Right lobe of liver (tissue), 6 donors: ENCODE results near the gene PBOV1. TPM values are rescaled to one million over a fixed set of nuclear protein-coding genes. Genes with fewer than 3 reads are reported as not detected.

Experiments
- ATAC-seq, 4 donors: fragments of 200-7000 bp; cut with Tn5 transposase; one replicate each; pipeline ENCODE4 v1.9.1; 2020; ENCODE audit warnings: mild to moderate bottlenecking in 4 of 4, moderate library complexity in 4 of 4
- DNase-seq, 3 donors: peaks; one replicate each; pipeline ENCODE4 v3.0.0-alpha.2; 2020
- H3K27ac ChIP-seq, 3 donors: fragments of 200-600 bp; one replicate each; pipeline ENCODE4 v1.8.0; 2022
- H3K27me3 ChIP-seq, 2 donors: fragments of 200-600 bp; one replicate each; pipeline ENCODE4 v1.8.0; 2022
- H3K36me3 ChIP-seq, 4 donors: fragments of 200-600 bp; sonication (generic) in 1 of 4; one replicate each; pipeline versions ENCODE4 v1.5.1 to v1.8.0; 2017 to 2022; ENCODE audit warnings: control low read depth in 1 of 4
- H3K4me1 ChIP-seq, 4 donors: fragments of 200-600 bp; sonication (generic) in 1 of 4; one replicate each; pipeline versions ENCODE4 v1.5.1 to v1.8.0; 2017 to 2022; ENCODE audit warnings: control low read depth in 1 of 4
- H3K4me3 ChIP-seq, 3 donors: fragments of 200-600 bp; one replicate each; pipeline ENCODE4 v1.8.0; 2022
- H3K9me3 ChIP-seq, 4 donors: fragments of 200-600 bp; sonication (generic) in 1 of 4; one replicate each; pipeline versions ENCODE4 v1.5.1 to v1.8.0; 2017 to 2022; ENCODE audit warnings: control low read depth in 1 of 4
- POLR2A ChIP-seq: fragments of 450-650 bp; IDR thresholded peaks from one replicate; pipeline ENCODE4 v1.6.1; 2017; ENCODE audit warnings: antibody characterized with exemption, mild to moderate bottlenecking
- WGBS: methylation state at CpG from one replicate; pipeline ENCODE4 v1.1.6; 2018; ENCODE audit warnings: low coverage, low lambda C conversion rate; ENCODE audit not compliant: insufficient coverage; ENCODE audit errors: missing lambda C conversion rate; 5-methylcytosine and 5-hydroxymethylcytosine counted together
- intact Hi-C, 2 donors: fragments of 100-400 bp; cut with DNase I; formaldehyde crosslinking; loops; one replicate each; pipeline versions ENCODE4 v1.11.2 to v1.14.1; 2022
- total RNA-seq, 6 experiments: library from RNA; depleted of rRNA in 2 of 6; stranded (reverse); fragments of >200 nt in 2 of 6; fragmentation: NEBNext Ultra II Directional in 3 of 6; extraction: Animal tissue kit (Norgen Biotek cat#: 25700) in 3 of 6; gene quantifications; one replicate each; pipeline versions ENCODE4 v1.1.0 to v1.2.4, GENCODE V29; 2016 to 2023
- TF ChIP-seq, protein P1 (sequence below), 4 donors: fragments of 200-600 bp in 3 of 4; fragments of 450-650 bp in 1 of 4; IDR thresholded peaks; one replicate each; pipeline versions ENCODE4 v1.5.1 to v1.8.0; 2016 to 2022; ENCODE audit warnings: antibody characterized with exemption in 4 of 4, mild to moderate bottlenecking in 2 of 4
- donor health status: DM: no; HTN: yes; CAD: no.
- donor health status: DM: no; HTN: no; CAD: no.
- donor health status: DM: no; HTN: no; CAD: no.
- donor health status: DM: no; HTN: yes; CAD: no.
- donor health status: DM: no; HTN: yes; CAD: no.

Gene PBOV1
- total RNA-seq, 6 experiments from 2014 or later = not detected

- no peaks in the 10 kb centered on the region for H3K36me3 ChIP-seq
- DNase-seq (no peak), ATAC-seq (no peak)
- no peaks in the 10 kb centered on the region for H3K27me3 ChIP-seq
- no peak overlapping the region for H3K27ac ChIP-seq
- intact Hi-C loops = no loop called here
- no peak for TF ChIP-seq POLR2A
- TF ChIP-seq, protein P1, sequence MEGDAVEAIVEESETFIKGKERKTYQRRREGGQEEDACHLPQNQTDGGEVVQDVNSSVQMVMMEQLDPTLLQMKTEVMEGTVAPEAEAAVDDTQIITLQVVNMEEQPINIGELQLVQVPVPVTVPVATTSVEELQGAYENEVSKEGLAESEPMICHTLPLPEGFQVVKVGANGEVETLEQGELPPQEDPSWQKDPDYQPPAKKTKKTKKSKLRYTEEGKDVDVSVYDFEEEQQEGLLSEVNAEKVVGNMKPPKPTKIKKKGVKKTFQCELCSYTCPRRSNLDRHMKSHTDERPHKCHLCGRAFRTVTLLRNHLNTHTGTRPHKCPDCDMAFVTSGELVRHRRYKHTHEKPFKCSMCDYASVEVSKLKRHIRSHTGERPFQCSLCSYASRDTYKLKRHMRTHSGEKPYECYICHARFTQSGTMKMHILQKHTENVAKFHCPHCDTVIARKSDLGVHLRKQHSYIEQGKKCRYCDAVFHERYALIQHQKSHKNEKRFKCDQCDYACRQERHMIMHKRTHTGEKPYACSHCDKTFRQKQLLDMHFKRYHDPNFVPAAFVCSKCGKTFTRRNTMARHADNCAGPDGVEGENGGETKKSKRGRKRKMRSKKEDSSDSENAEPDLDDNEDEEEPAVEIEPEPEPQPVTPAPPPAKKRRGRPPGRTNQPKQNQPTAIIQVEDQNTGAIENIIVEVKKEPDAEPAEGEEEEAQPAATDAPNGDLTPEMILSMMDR (IDR thresholded peaks at IDR 0.05) = no peak
- no peaks in the 10 kb centered on the region for H3K4me1 ChIP-seq
- WGBS = 93% methylated on average over 4 of the region's 4 CpGs
- H3K4me3 ChIP-seq = no peak overlapping the region
- no peaks in the 10 kb centered on the region for H3K9me3 ChIP-seq
These were observed 16.5 kb downstream of the PBOV1 start for GRCh38 chr6:138201836-138202235.

- Histone ChIP-seq H3K4me1 (no peaks in the 10 kb centered on the region), H3K27ac (no peak overlapping the region), H3K27me3 (no peaks in the 10 kb centered on the region), H3K4me3 (no peak overlapping the region), H3K36me3 (no peaks in the 10 kb centered on the region), H3K9me3 (no peaks in the 10 kb centered on the region)
- no peak for TF ChIP-seq POLR2A
- TF ChIP-seq, protein P1 (IDR thresholded peaks at IDR 0.05) = no peak
- ATAC-seq (no peak), DNase-seq (no peak)
- WGBS = 56% methylated on average over 5 of the region's 6 CpGs
- intact Hi-C loops = no loop called here
These were observed 19.7 kb downstream of the PBOV1 start for GRCh38 chr6:138198430-138199091.

- H3K27me3 ChIP-seq = no peaks in the 10 kb centered on the region
- H3K4me3 ChIP-seq = no peak overlapping the region
- no peak for TF ChIP-seq POLR2A
- TF ChIP-seq, protein P1 (IDR thresholded peaks at IDR 0.05) = no peak
- no peak for DNase-seq
- intact Hi-C loops = no loop called here
- 85% methylated on average over 7 of the region's 7 CpGs for WGBS
- H3K36me3 ChIP-seq = no peaks in the 10 kb centered on the region
- no peaks in the 10 kb centered on the region for H3K4me1 ChIP-seq
- ATAC-seq = no peak
- H3K27ac ChIP-seq = no peak overlapping the region
- no peaks in the 10 kb centered on the region for H3K9me3 ChIP-seq
These were observed 20.7 kb downstream of the PBOV1 start for GRCh38 chr6:138197570-138197969.

DNA sequence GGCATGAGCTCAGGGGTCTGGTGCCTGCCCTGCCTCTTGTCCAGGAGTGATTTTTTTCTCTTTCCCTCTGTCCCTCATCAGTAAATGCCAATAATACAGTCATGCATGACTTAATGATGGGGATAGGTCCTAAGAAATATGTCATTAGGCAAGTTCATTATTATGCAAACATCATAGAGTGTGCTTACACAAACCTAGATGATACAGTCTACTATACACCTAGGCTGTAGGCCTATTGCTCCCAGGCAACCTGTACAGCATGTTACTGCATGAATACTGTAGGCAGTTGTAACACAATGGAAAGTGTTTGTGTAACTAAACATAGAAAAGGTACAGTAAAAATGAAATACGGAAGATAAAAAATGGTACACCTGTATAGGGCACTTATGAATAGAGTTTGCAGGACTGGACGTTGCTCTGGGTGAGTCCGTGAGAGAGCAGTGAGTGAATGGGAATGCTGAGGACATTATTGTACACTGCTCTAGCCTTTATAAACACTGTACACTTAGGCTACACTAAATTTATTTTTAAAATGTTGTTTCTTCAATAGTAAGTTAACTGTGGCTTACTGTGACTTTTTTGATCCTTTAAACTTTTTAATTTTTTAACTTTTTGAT lies 22.1 kb downstream of the PBOV1 start:
- no peak for ATAC-seq
- no peak overlapping the region for H3K27ac ChIP-seq
- H3K9me3 ChIP-seq = no peaks in the 10 kb centered on the region
- 82% methylated on average over 3 of the region's 3 CpGs for WGBS
- TF ChIP-seq, protein P1 (IDR thresholded peaks at IDR 0.05) = no peak
- H3K27me3 ChIP-seq = no peaks in the 10 kb centered on the region
- intact Hi-C loops = no loop called here
- no peak for DNase-seq
- no peak overlapping the region for H3K4me3 ChIP-seq
- H3K4me1 ChIP-seq = no peaks in the 10 kb centered on the region
- H3K36me3 ChIP-seq = no peaks in the 10 kb centered on the region
